OCI-LY3 (cell line): ENCODE data around the gene MAPK14.

Experiments
- H2AFZ ChIP-seq: fragments of 200-600, 300-600 bp; shearing (Covaris generic); 2 replicates; pipeline ENCODE4 v1.6.0; 2014; ENCODE audit warnings: antibody characterized with exemption, low read depth, low read length
- H3K27ac ChIP-seq: fragments of 200-600, 300-600 bp; sonication (generic); 2 replicates; pipeline ENCODE4 v1.5.1; 2014; ENCODE audit warnings: mild to moderate bottlenecking, low read length, moderate library complexity, mixed read lengths
- H3K27me3 ChIP-seq: fragments of 200-600, 300-600 bp; sonication (generic); 2 replicates; pipeline ENCODE4 v1.6.1; 2014; ENCODE audit warnings: low read depth, low read length, mixed read lengths
- H3K36me3 ChIP-seq: fragments of 200-600, 300-600 bp; sonication (generic); replicated peaks from 2 replicates; pipeline ENCODE3; 2014; ENCODE audit warnings: low read depth, low read length, mixed read lengths
- H3K4me1 ChIP-seq: fragments of 300-600, 200-600 bp; sonication (generic); 2 replicates; pipeline ENCODE4 v1.6.1; 2014; ENCODE audit warnings: low read length, mixed read lengths
- H3K4me2 ChIP-seq: fragments of 200-600, 300-600 bp; sonication (generic); 2 replicates; pipeline ENCODE4 v1.6.1; 2014; ENCODE audit warnings: low read length, mixed read lengths
- H3K4me3 ChIP-seq: fragments of 300-600, 200-600 bp; sonication (generic); 2 replicates; pipeline ENCODE4 v1.5.1; 2014; ENCODE audit warnings: antibody characterized with exemption, mild to moderate bottlenecking, low read length, moderate library complexity
- H3K79me2 ChIP-seq: fragments of 300-600, 200-600 bp; shearing (Covaris generic); 2 replicates; pipeline ENCODE4 v1.6.1; 2014; ENCODE audit warnings: mild to moderate bottlenecking, low read length, mixed read lengths
- H3K9ac ChIP-seq: fragments of 300-600, 200-600 bp; shearing (Covaris generic); 2 replicates; pipeline ENCODE4 v1.6.0; 2014; ENCODE audit warnings: mild to moderate bottlenecking, low read length, moderate library complexity
- H3K9me3 ChIP-seq: fragments of 200-600, 300-600 bp; shearing (Covaris generic); 2 replicates; pipeline ENCODE4 v1.6.1; 2014; ENCODE audit warnings: low read length, mixed read lengths; ENCODE audit not compliant: insufficient read depth
- H4K20me1 ChIP-seq: fragments of 200-600, 300-600 bp; sonication (generic); 2 replicates; pipeline ENCODE4 v1.6.1; 2016; ENCODE audit warnings: low read length, mixed read lengths; ENCODE audit not compliant: insufficient read depth
- EZH2phosphoT487 ChIP-seq: fragments of 200-600 bp; shearing (Covaris generic); IDR thresholded peaks from 2 replicates; pipeline ENCODE4 v1.6.1; 2018; ENCODE audit warnings: antibody characterized with exemption, mixed run types, low read depth
- TF ChIP-seq, protein P1 (sequence below): fragments of 200-600, 300-600 bp; sonication (generic); IDR thresholded peaks from 2 replicates; pipeline ENCODE4 v1.5.1; 2014; ENCODE audit warnings: antibody characterized with exemption, low read length, low read depth

Gene MAPK14

DNA sequence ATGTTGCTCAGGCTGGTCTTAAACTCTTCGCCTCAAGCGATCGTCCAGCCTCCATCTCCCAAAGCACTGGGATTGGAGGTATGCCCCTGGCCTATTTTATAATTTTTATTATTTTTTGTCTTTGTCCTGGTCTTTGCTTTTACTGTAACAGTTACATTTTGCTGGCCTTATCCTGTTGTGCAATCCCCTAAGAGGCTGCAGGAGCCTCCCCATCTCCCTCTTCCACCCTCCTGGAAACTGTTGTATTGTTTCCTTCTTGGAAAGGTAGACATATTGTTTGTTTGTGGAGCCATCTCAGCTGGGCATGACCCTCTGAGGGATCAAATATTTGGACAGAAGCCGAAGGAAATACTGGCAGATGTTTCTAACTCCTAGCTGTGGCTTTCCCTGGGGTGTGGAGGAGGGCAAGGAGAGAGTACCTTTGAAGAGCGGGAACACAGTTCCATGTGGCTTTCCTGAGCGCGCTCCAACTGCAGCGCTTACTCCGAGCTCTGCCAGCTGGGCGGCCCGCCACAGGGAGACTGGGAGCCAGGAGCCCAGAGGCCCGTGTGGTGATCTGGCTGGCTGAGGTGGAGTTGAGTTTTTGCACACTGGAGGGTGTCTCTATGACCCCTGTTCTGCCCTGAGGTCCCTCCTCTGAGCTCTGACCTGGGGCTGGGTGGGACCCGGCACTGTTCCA lies 107.6 kb downstream of the MAPK14 start:
- no peak overlapping the region for H3K4me2 ChIP-seq
- no peak overlapping the region for H3K27ac ChIP-seq
- no peak for TF ChIP-seq EZH2phosphoT487
- TF ChIP-seq, protein P1, sequence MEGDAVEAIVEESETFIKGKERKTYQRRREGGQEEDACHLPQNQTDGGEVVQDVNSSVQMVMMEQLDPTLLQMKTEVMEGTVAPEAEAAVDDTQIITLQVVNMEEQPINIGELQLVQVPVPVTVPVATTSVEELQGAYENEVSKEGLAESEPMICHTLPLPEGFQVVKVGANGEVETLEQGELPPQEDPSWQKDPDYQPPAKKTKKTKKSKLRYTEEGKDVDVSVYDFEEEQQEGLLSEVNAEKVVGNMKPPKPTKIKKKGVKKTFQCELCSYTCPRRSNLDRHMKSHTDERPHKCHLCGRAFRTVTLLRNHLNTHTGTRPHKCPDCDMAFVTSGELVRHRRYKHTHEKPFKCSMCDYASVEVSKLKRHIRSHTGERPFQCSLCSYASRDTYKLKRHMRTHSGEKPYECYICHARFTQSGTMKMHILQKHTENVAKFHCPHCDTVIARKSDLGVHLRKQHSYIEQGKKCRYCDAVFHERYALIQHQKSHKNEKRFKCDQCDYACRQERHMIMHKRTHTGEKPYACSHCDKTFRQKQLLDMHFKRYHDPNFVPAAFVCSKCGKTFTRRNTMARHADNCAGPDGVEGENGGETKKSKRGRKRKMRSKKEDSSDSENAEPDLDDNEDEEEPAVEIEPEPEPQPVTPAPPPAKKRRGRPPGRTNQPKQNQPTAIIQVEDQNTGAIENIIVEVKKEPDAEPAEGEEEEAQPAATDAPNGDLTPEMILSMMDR: no peak
- H3K9me3 ChIP-seq: no peaks in the 10 kb centered on the region
- peaks cover 36% of the 10 kb centered on the region for H3K4me1 ChIP-seq
- H3K79me2 ChIP-seq: no peaks in the 10 kb centered on the region
- no peaks in the 10 kb centered on the region for H3K27me3 ChIP-seq
- H3K36me3 ChIP-seq: no peaks in the 10 kb centered on the region
- no peak overlapping the region for H2AFZ ChIP-seq
- H4K20me1 ChIP-seq: no peaks in the 10 kb centered on the region
- H3K9ac ChIP-seq: no peak overlapping the region
- no peak overlapping the region for H3K4me3 ChIP-seq

GRCh38 chr6:36136034-36136433 lies 108.4 kb downstream of the MAPK14 start:
- Histone ChIP-seq H3K9me3 (no peaks in the 10 kb centered on the region), H3K4me1 (peaks cover 32% of the 10 kb centered on the region), H3K4me2 (no peak overlapping the region), H3K4me3 (no peak overlapping the region), H3K27me3 (no peaks in the 10 kb centered on the region), H3K9ac (no peak overlapping the region), H3K27ac (no peak overlapping the region), H3K36me3 (no peaks in the 10 kb centered on the region), H3K79me2 (no peaks in the 10 kb centered on the region), H2AFZ (no peak overlapping the region), H4K20me1 (no peaks in the 10 kb centered on the region)
- TF ChIP-seq, protein P1: no peak
- TF ChIP-seq EZH2phosphoT487: no peak

- no peaks in the 10 kb centered on the region for H3K36me3 ChIP-seq
- H3K9ac ChIP-seq: no peak overlapping the region
- no peaks in the 10 kb centered on the region for H4K20me1 ChIP-seq
- no peak overlapping the region for H3K4me2 ChIP-seq
- peaks cover 27% of the 10 kb centered on the region for H3K4me1 ChIP-seq
- no peak for TF ChIP-seq EZH2phosphoT487
- TF ChIP-seq, protein P1: no peak
- H3K4me3 ChIP-seq: no peak overlapping the region
- H3K79me2 ChIP-seq: no peaks in the 10 kb centered on the region
- H3K9me3 ChIP-seq: no peaks in the 10 kb centered on the region
- no peak overlapping the region for H2AFZ ChIP-seq
- no peak overlapping the region for H3K27ac ChIP-seq
- H3K27me3 ChIP-seq: no peaks in the 10 kb centered on the region
These were observed 108.9 kb downstream of the MAPK14 start for GRCh38 chr6:36136551-36136950.

GRCh38 chr6:36138667-36139066 lies 111.1 kb downstream of the MAPK14 start:
- Histone ChIP-seq H3K4me3 (no peak overlapping the region), H2AFZ (no peak overlapping the region), H3K36me3 (no peaks in the 10 kb centered on the region), H3K27ac (no peak overlapping the region), H3K79me2 (no peaks in the 10 kb centered on the region), H3K4me2 (no peak overlapping the region), H3K9ac (no peak overlapping the region), H3K4me1 (peaks cover 18% of the 10 kb centered on the region), H4K20me1 (no peaks in the 10 kb centered on the region), H3K9me3 (no peaks in the 10 kb centered on the region), H3K27me3 (no peaks in the 10 kb centered on the region)
- TF ChIP-seq, protein P1: no peak
- no peak for TF ChIP-seq EZH2phosphoT487
